HG02943 (cell line): ENCODE results near the gene PTPRO.

Source experiments
- ATAC-seq: cut with Tn5 transposase; IDR thresholded peaks from one replicate; pipeline ENCODE4 v1.9.1; 2021; ENCODE audit warnings: mild to moderate bottlenecking, low read depth, moderate library complexity; ENCODE audit not compliant: unreplicated experiment

The PTPRO gene

DNA sequence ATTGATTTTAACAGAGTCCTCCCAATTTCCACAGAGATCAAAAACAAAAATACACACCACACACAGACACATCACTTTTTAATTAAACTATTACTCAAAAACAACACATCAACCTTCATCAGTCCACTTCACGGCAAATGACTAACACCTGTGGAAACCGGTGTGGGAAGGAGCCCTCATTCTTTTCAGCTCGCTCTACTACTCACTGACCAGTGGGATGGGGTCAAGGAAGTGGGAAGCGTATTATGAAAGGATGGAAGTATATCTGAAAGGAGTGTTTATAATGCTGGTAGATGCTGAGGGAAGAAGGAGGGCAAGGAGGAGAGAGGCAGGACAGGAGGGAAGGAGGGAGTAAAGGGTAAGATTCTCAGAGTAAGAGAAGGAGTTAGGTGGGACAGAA is 310.4 kb downstream of the PTPRO start:
- no peak for ATAC-seq

DNA sequence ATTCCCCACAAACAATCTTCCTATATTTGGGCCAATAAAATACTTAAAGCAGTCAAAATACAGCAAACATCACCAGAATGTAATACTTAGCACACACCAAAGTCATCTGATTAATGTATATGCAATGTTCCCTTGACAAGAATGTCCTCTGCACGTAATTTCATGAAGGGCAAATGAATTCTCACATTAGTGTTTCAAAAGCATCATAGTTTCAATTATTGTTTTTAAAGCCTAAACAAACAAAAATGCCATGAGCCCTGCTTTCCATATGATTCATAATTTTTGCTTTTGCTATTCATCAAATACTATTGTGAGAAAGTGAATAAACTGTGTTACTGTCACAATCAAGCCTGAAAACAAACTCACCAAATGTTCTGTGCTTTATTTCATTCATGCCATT is 310.9 kb downstream of the PTPRO start:
- ATAC-seq, result no peak

DNA sequence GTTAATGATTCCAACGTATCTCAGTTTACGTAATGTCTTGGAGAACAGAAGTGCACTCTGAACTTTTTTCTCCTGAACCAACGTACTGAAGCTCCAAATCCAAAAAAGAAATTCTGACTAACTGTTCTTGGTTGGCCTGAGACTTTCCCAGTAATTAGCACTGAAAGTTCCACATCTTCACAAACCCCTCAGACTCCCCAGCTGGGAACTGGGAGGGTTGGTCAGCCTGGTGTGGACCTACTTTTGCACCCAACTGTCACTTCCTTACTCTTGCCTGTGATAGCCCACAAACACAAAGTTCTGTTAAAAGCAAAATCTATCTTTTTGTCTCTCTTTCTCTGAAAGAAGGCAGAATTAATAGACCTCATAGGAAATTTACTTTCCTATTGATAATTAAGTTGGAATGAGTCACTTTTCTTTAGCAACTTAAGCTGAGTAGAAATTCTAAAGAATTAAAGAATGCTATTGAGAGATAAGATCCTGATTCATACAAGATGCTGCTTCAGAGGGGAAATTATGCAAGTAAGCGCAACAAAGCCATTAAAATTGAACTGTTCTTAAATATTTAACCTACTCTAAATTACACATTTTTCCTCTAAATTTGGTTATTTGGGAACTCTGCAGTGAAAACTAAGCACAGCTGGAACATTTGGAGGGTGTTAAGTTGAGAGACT is 311.8 kb downstream of the PTPRO start:
- no peak for ATAC-seq

GRCh38 chr12:15636060-15636890 is 314.0 kb downstream of the PTPRO start:
- ATAC-seq, result no peak

- ATAC-seq, result no peak
These were observed 315.9 kb downstream of the PTPRO start for GRCh38 chr12:15638231-15638630.

GRCh38 chr12:15644700-15645099 is 322.4 kb downstream of the PTPRO start:
- ATAC-seq, result no peak

DNA sequence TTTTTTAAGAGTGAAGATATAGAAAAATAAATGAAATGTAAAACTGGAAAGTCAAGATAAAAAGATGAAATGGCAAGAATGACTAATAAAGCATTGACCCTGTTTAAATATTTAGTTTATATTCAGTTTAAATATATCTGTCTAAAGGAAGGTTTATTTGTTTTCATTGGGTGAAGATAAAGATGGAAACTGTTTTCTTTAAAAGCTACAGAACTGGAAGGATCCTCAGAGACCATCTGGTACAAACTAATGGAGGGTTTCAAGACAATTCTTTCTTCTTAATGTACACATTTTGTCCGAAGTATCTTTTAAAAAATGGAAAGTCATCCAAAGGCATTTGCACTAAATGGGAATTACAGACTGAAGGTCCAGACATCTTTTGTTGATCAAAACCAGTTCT is 324.3 kb downstream of the PTPRO start:
- ATAC-seq, result no peak
